ENCODE results near the gene C16orf96.

GRCh38 chr16:4556580-4556979, 440 bp downstream of the C16orf96 start:
- TF ChIP-seq POLR2A (IDR thresholded peaks at IDR 0.05): no peak
- no peak for TF ChIP-seq CTCF (IDR thresholded peaks at IDR 0.05)
- TF ChIP-seq EP300 (IDR thresholded peaks at IDR 0.05): no peak
- TF ChIP-seq POLR2AphosphoS5 (IDR thresholded peaks at IDR 0.05): no peak

Data from gastroesophageal sphincter (tissue), 3 donors.